ENCODE measurements around the gene CCSER1. TPM values are rescaled to one million over a fixed set of nuclear protein-coding genes. Genes with fewer than 3 reads are reported as not detected.

CCSER1 gene
- total and polyA plus RNA-seq, 2 of the 8 experiments (the other 6 are each of a cell fraction or from before 2014, with no cell fraction given): 0.26 to 0.84 TPM

- Histone ChIP-seq H4K5ac (ENCODE audit: insufficient read length, low read depth, low read length) (no peak overlapping the region), H3K79me1 (ENCODE audit: low read depth, low read length) (no peaks in the 10 kb centered on the region), H3K14ac (ENCODE audit: insufficient read length) (no peak overlapping the region), H3K4ac (replicated peaks; ENCODE audit: insufficient read length, low read depth, low read length) (no peak overlapping the region), H3K9me3 (ENCODE audit: insufficient read depth in 2 of 2, low read depth in 1 of 2, low read length in 1 of 2) (no peaks in the 10 kb centered on the region), H3K79me2 (ENCODE audit: control insufficient read depth in 1 of 2, insufficient read depth in 2 of 2, low read length in 2 of 2) (peaks cover 0 to 5% of the 10 kb centered on the region in 2 experiments; a peak in 1 of 4 replicates), H3K4me3 (ENCODE audit: extremely low read depth in 1 of 4, insufficient read depth in 2 of 4, low read depth in 3 of 4, low read length in 4 of 4) (no peak overlapping the region), H2BK20ac (ENCODE audit: low read length) (no peak overlapping the region), H2AFZ (ENCODE audit: low read length) (no peak overlapping the region), H2BK15ac (ENCODE audit: low read length) (no peak overlapping the region), H4K8ac (ENCODE audit: extremely low read depth, insufficient read depth, low read length) (no peak overlapping the region), H3K23me2 (ENCODE audit: low read depth, low read length) (no peaks in the 10 kb centered on the region), H2BK5ac (ENCODE audit: low read depth, low read length) (no peak overlapping the region), H3K9ac (replicated peaks in 1 of 4; ENCODE audit: extremely low read depth in 1 of 4, low read depth in 3 of 4, low read length in 3 of 4) (no peak overlapping the region), H2AK5ac (ENCODE audit: low read depth, low read length) (no peak overlapping the region), H2BK12ac (ENCODE audit: low read depth, low read length) (no peak overlapping the region), H3K27ac (ENCODE audit: low read depth, low read length) (no peak overlapping the region), H3K27me3 (replicated peaks in 1 of 4; ENCODE audit: control insufficient read depth in 3 of 4, extremely low read depth in 1 of 4, insufficient read depth in 3 of 4, low read length in 3 of 4) (no peaks in the 10 kb centered on the region), H3K36me3 (ENCODE audit: control insufficient read depth in 2 of 4, insufficient read depth in 4 of 4, low read length in 3 of 4) (peaks cover 0 to 11% (median 5%) of the 10 kb centered on the region in 4 experiments; a peak in 2 of 8 replicates), H2BK120ac (replicated peaks; ENCODE audit: low read depth, low read length) (no peak overlapping the region), H3K18ac (ENCODE audit: extremely low read depth, low read length) (no peak overlapping the region), H4K20me1 (replicated peaks in 1 of 2; ENCODE audit: control insufficient read depth in 1 of 2, insufficient read depth in 2 of 2, low read length in 2 of 2) (no peaks in the 10 kb centered on the region), H3K23ac (ENCODE audit: insufficient read length) (no peak overlapping the region), H3K4me1 (replicated peaks in 1 of 4; ENCODE audit: control insufficient read depth in 3 of 4, insufficient read depth in 4 of 4, low read length in 3 of 4) (no peaks in the 10 kb centered on the region), H3K56ac (replicated peaks; ENCODE audit: insufficient read length, low read depth, low read length) (no peak overlapping the region), H4K91ac (replicated peaks; ENCODE audit: insufficient read length, low read length) (no peak overlapping the region), H3K4me2 (ENCODE audit: insufficient read depth in 1 of 2, low read depth in 2 of 2, low read length in 2 of 2) (no peak overlapping the region)
- POLR2A ChIA-PET (ENCODE audit: partially characterized antibody): no interaction called here
- FAIRE-seq: no peak
- no peak for DNase-seq (ENCODE audit: low read depth in 1 of 2, low spot score in 2 of 2)
- CTCF ChIA-PET (ENCODE audit: partially characterized antibody): no interaction called here
- TF ChIP-seq HDAC2 (IDR thresholded peaks at IDR 0.05; ENCODE audit: borderline replicate concordance in 1 of 2, low read depth in 2 of 2, low read length in 2 of 2) (no peak), EGR1 (IDR thresholded peaks at IDR 0.05; ENCODE audit: borderline replicate concordance, low read depth, low read length) (no peak), SIRT6 (IDR thresholded peaks at IDR 0.05; ENCODE audit: low read length) (no peak), GABPA (IDR thresholded peaks at IDR 0.05; ENCODE audit: borderline replicate concordance, insufficient read depth, low read length) (no peak), KDM5A (IDR thresholded peaks at IDR 0.05; ENCODE audit: low read length) (no peak), USF2 (IDR thresholded peaks at IDR 0.05; ENCODE audit: low read length) (no peak), TBP (IDR thresholded peaks at IDR 0.05; ENCODE audit: low read depth, low read length) (no peak)
These were observed 1503.6 kb downstream of the CCSER1 start for GRCh38 chr4:91630764-91631163.
